Measurements from ENCODE around the gene SPOCK1.

The SPOCK1 gene

GRCh38 chr5:137113939-137114338 lies 385.2 kb downstream of the SPOCK1 start:
- no peaks in the 10 kb centered on the region for H3K9me3 ChIP-seq (ENCODE audit: low read depth, low read length)
- no peaks in the 10 kb centered on the region for H3K36me3 ChIP-seq (ENCODE audit: insufficient read depth, low read length)
- no peak for TF ChIP-seq POLR2AphosphoS5 (IDR thresholded peaks at IDR 0.05; ENCODE audit: borderline replicate concordance, low read depth, low read length)
- no peak for TF ChIP-seq EZH2 (IDR thresholded peaks at IDR 0.05)
- TF ChIP-seq FOXP2 (optimal IDR thresholded peaks at IDR 0.05; ENCODE audit: control extremely low read depth, extremely low read length, insufficient read depth) = no peak
- no peak overlapping the region for H3K4me3 ChIP-seq
- no peak overlapping the region for H3K9ac ChIP-seq (ENCODE audit: insufficient read length)
- H3K27ac ChIP-seq = no peak overlapping the region
- DNase-seq (ENCODE audit: low read depth, low spot score) = no peak

GRCh38 chr5:137113161-137113560 lies 386.0 kb downstream of the SPOCK1 start:
- H3K36me3 ChIP-seq (ENCODE audit: insufficient read depth, low read length) = no peaks in the 10 kb centered on the region
- H3K9ac ChIP-seq (ENCODE audit: insufficient read length) = no peak overlapping the region
- no peak for TF ChIP-seq EZH2 (IDR thresholded peaks at IDR 0.05)
- no peak for TF ChIP-seq FOXP2 (optimal IDR thresholded peaks at IDR 0.05; ENCODE audit: control extremely low read depth, extremely low read length, insufficient read depth)
- TF ChIP-seq POLR2AphosphoS5 (IDR thresholded peaks at IDR 0.05; ENCODE audit: borderline replicate concordance, low read depth, low read length) = no peak
- no peak for DNase-seq (ENCODE audit: low read depth, low spot score)
- H3K9me3 ChIP-seq (ENCODE audit: low read depth, low read length) = no peaks in the 10 kb centered on the region
- no peak overlapping the region for H3K27ac ChIP-seq
- H3K4me3 ChIP-seq = no peak overlapping the region

- Histone ChIP-seq H3K4me3 (no peak overlapping the region), H3K36me3 (ENCODE audit: insufficient read depth, low read length) (no peaks in the 10 kb centered on the region), H3K9me3 (ENCODE audit: low read depth, low read length) (no peaks in the 10 kb centered on the region), H3K9ac (ENCODE audit: insufficient read length) (no peak overlapping the region), H3K27ac (no peak overlapping the region)
- DNase-seq (ENCODE audit: low read depth, low spot score) = no peak
- TF ChIP-seq POLR2AphosphoS5 (IDR thresholded peaks at IDR 0.05; ENCODE audit: borderline replicate concordance, low read depth, low read length) (no peak), EZH2 (IDR thresholded peaks at IDR 0.05) (no peak), FOXP2 (optimal IDR thresholded peaks at IDR 0.05; ENCODE audit: control extremely low read depth, extremely low read length, insufficient read depth) (no peak)
Observed at GRCh38 chr5:137105351-137106035, 393.6 kb downstream of the SPOCK1 start.

- H3K27ac ChIP-seq = no peak overlapping the region
- no peak for DNase-seq (ENCODE audit: low read depth, low spot score)
- H3K9ac ChIP-seq (ENCODE audit: insufficient read length) = no peak overlapping the region
- H3K36me3 ChIP-seq (ENCODE audit: insufficient read depth, low read length) = no peaks in the 10 kb centered on the region
- no peaks in the 10 kb centered on the region for H3K9me3 ChIP-seq (ENCODE audit: low read depth, low read length)
- TF ChIP-seq FOXP2 (optimal IDR thresholded peaks at IDR 0.05; ENCODE audit: control extremely low read depth, extremely low read length, insufficient read depth) = no peak
- TF ChIP-seq EZH2 (IDR thresholded peaks at IDR 0.05) = no peak
- no peak for TF ChIP-seq POLR2AphosphoS5 (IDR thresholded peaks at IDR 0.05; ENCODE audit: borderline replicate concordance, low read depth, low read length)
- no peak overlapping the region for H3K4me3 ChIP-seq
Observed at GRCh38 chr5:137101544-137101943, 397.6 kb downstream of the SPOCK1 start.

GRCh38 chr5:137099651-137100050 lies 399.5 kb downstream of the SPOCK1 start:
- Histone ChIP-seq H3K9me3 (ENCODE audit: low read depth, low read length) (no peaks in the 10 kb centered on the region), H3K9ac (ENCODE audit: insufficient read length) (no peak overlapping the region), H3K36me3 (ENCODE audit: insufficient read depth, low read length) (no peaks in the 10 kb centered on the region), H3K4me3 (no peak overlapping the region), H3K27ac (no peak overlapping the region)
- no peak for TF ChIP-seq EZH2 (IDR thresholded peaks at IDR 0.05)
- TF ChIP-seq POLR2AphosphoS5 (IDR thresholded peaks at IDR 0.05; ENCODE audit: borderline replicate concordance, low read depth, low read length) = no peak
- TF ChIP-seq FOXP2 (optimal IDR thresholded peaks at IDR 0.05; ENCODE audit: control extremely low read depth, extremely low read length, insufficient read depth) = no peak
- no peak for DNase-seq (ENCODE audit: low read depth, low spot score)

GRCh38 chr5:137098663-137099062 lies 400.5 kb downstream of the SPOCK1 start:
- no peak for DNase-seq (ENCODE audit: low read depth, low spot score)
- Histone ChIP-seq H3K9me3 (ENCODE audit: low read depth, low read length) (no peaks in the 10 kb centered on the region), H3K9ac (ENCODE audit: insufficient read length) (no peak overlapping the region), H3K36me3 (ENCODE audit: insufficient read depth, low read length) (no peaks in the 10 kb centered on the region), H3K27ac (no peak overlapping the region), H3K4me3 (no peak overlapping the region)
- TF ChIP-seq POLR2AphosphoS5 (IDR thresholded peaks at IDR 0.05; ENCODE audit: borderline replicate concordance, low read depth, low read length) = no peak
- TF ChIP-seq EZH2 (IDR thresholded peaks at IDR 0.05) = no peak
- no peak for TF ChIP-seq FOXP2 (optimal IDR thresholded peaks at IDR 0.05; ENCODE audit: control extremely low read depth, extremely low read length, insufficient read depth)

- Histone ChIP-seq H3K9ac (ENCODE audit: insufficient read length) (no peak overlapping the region), H3K4me3 (no peak overlapping the region), H3K27ac (no peak overlapping the region), H3K36me3 (ENCODE audit: insufficient read depth, low read length) (no peaks in the 10 kb centered on the region), H3K9me3 (ENCODE audit: low read depth, low read length) (no peaks in the 10 kb centered on the region)
- TF ChIP-seq POLR2AphosphoS5 (IDR thresholded peaks at IDR 0.05; ENCODE audit: borderline replicate concordance, low read depth, low read length) = no peak
- no peak for TF ChIP-seq FOXP2 (optimal IDR thresholded peaks at IDR 0.05; ENCODE audit: control extremely low read depth, extremely low read length, insufficient read depth)
- TF ChIP-seq EZH2 (IDR thresholded peaks at IDR 0.05) = no peak
- DNase-seq (ENCODE audit: low read depth, low spot score) = no peak
Observed at GRCh38 chr5:137098238-137098637, 400.9 kb downstream of the SPOCK1 start.

- Histone ChIP-seq H3K27ac (no peak overlapping the region), H3K36me3 (ENCODE audit: insufficient read depth, low read length) (no peaks in the 10 kb centered on the region), H3K4me3 (no peak overlapping the region), H3K9me3 (ENCODE audit: low read depth, low read length) (no peaks in the 10 kb centered on the region), H3K9ac (ENCODE audit: insufficient read length) (no peak overlapping the region)
- DNase-seq (ENCODE audit: low read depth, low spot score) = no peak
- no peak for TF ChIP-seq POLR2AphosphoS5 (IDR thresholded peaks at IDR 0.05; ENCODE audit: borderline replicate concordance, low read depth, low read length)
- no peak for TF ChIP-seq EZH2 (IDR thresholded peaks at IDR 0.05)
- no peak for TF ChIP-seq FOXP2 (optimal IDR thresholded peaks at IDR 0.05; ENCODE audit: control extremely low read depth, extremely low read length, insufficient read depth)
Observed at GRCh38 chr5:137097203-137097602, 401.9 kb downstream of the SPOCK1 start.

Measured in SK-N-MC (cell line).